Kidney (tissue), 14 donors: ENCODE results near the gene IQCK. TPM values are rescaled to one million over a fixed set of nuclear protein-coding genes. Genes with fewer than 3 reads are reported as not detected.

Experiments
- DNase-seq, 5 donors: peaks; one replicate each; pipeline ENCODE4 v3.0.0-alpha.2; 2013 to 2020
- FAIRE-seq: peaks from 2 replicates; lab custom pipeline; 2012; peaks lifted over from hg19 to GRCh38; lab: Jason Lieb, UNC
- H3K27ac ChIP-seq, 2 donors: one replicate each; pipeline ENCODE4 v1.7.0; 2013; ENCODE audit warnings: low read depth in 2 of 2, low read length in 2 of 2, inconsistent platforms in 1 of 2
- H3K27me3 ChIP-seq: one replicate; pipeline ENCODE4 v1.7.1; 2013; ENCODE audit warnings: low read length, inconsistent platforms; ENCODE audit not compliant: control insufficient read depth, insufficient read depth
- H3K36me3 ChIP-seq, 3 donors: one replicate each; pipeline versions ENCODE4 v1.7.0 to v1.7.1; 2013; ENCODE audit warnings: low read length in 3 of 3, control low read depth in 1 of 3, inconsistent platforms in 1 of 3; ENCODE audit not compliant: insufficient read depth in 3 of 3, control insufficient read depth in 2 of 3
- H3K4me1 ChIP-seq, 3 donors: one replicate each; pipeline versions ENCODE4 v1.7.0 to v1.7.1; 2013; ENCODE audit warnings: low read length in 3 of 3, inconsistent platforms in 1 of 3, low read depth in 1 of 3; ENCODE audit not compliant: control insufficient read depth in 2 of 3, insufficient read depth in 2 of 3
- H3K4me3 ChIP-seq, 3 donors: one replicate each; pipeline versions ENCODE4 v1.7.0 to v1.8.1; 2013; ENCODE audit warnings: low read length in 3 of 3, control low read depth in 1 of 3, inconsistent platforms in 1 of 3
- H3K9ac ChIP-seq, 3 donors: one replicate each; pipeline versions ENCODE4 v1.7.0 to v1.7.1; 2013; ENCODE audit warnings: low read length in 3 of 3, control low read depth in 1 of 3, inconsistent platforms in 1 of 3
- H3K9me3 ChIP-seq, 3 donors: one replicate each; pipeline versions ENCODE4 v1.7.0 to v1.7.1; 2013; ENCODE audit warnings: low read length in 3 of 3, control low read depth in 1 of 3, inconsistent platforms in 1 of 3; ENCODE audit not compliant: control insufficient read depth in 2 of 3, insufficient read depth in 1 of 3
- intact Hi-C: fragments of 100-400 bp; cut with DNase I; formaldehyde crosslinking; loops from one replicate; pipeline ENCODE4 v1.11.1; 2022
- polyA plus RNA-seq: library from polyadenylated mRNA; stranded (reverse); fragments of 350-450 nt; fragmentation: Illumina TruSeq; extraction: RNeasy Lipid Tissue Mini Kit (QIAGEN cat#74804); gene quantifications from one replicate; pipeline ENCODE4 v1.2.3, GENCODE V29; 2014; ENCODE audit warnings: low read depth, low replicate concordance; ENCODE audit not compliant: insufficient read depth
- total RNA-seq: library from RNA; stranded (reverse); fragmentation: NEBNext Ultra II Directional; extraction: Animal tissue kit (Norgen Biotek cat#: 25700); gene quantifications from one replicate; pipeline ENCODE4 v1.2.1, GENCODE V29; 2021
- TF ChIP-seq, protein P1 (sequence below): IDR thresholded peaks from 3 replicates; pipeline ENCODE4 v1.5.1; 2012; ENCODE audit warnings: mild to moderate bottlenecking, moderate library complexity, borderline replicate concordance; ENCODE audit not compliant: insufficient read depth; ENCODE audit errors: extremely low read depth
- donor health status: control.
- donor health status: control.
- donor health status: control.
- donor health status: control.
- donor health status: control.
- donor health status: DM: yes; HTN: yes; CAD: no.
- donor health status: Normal renal cell carcinoma (clear cell type).

The IQCK gene
- total and polyA plus RNA-seq, 2 donors from 2014 or later: 35.4 to 38.1 TPM

DNA sequence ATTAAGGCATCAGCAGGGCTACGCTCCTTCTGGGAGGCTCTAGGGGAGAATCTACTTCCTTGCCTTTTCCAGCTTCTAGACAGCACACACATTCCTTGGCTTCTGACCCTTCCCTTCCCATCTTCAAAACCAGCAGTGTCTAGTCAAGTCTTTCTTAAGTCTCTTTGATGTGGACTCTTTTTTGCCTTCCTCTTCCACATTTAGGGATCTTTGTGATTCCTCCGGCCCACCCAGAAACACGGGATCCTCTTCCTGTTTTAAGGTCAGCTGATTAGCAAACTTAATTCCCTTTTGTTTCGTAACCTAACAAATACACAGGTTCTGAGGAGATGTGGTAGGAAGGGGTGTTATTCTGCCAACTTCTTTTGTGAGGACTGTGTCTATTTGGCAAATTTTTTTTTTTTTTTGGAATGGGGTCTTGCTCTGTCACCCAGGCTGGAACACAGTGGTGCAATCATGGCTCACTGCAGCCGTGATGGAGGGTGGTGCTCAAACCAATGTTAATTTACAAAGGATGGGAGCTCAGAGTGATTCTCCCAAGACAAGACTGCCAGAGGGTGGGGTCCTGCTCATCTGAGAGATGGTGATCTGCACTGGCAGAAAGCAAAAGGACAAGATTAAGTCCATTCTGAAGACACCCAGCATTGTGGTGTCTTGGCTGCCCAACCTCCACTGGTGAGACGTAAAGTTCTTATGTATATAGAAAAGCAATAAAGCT lies 14.7 kb upstream of the IQCK start:
- Histone ChIP-seq H3K9ac (no peak overlapping the region), H3K27ac (peak overlapping the region in 1 of 2 donors; percentile 79), H3K4me3 (no peak overlapping the region), H3K36me3 (peaks cover 0 to 23% (median 11%) of the 10 kb centered on the region in 3 donors), H3K9me3 (no peaks in the 10 kb centered on the region), H3K27me3 (no peaks in the 10 kb centered on the region), H3K4me1 (peaks cover 0 to 8% (median 0%) of the 10 kb centered on the region in 3 donors)
- FAIRE-seq (no peak), DNase-seq (no peak)
- TF ChIP-seq, protein P1, sequence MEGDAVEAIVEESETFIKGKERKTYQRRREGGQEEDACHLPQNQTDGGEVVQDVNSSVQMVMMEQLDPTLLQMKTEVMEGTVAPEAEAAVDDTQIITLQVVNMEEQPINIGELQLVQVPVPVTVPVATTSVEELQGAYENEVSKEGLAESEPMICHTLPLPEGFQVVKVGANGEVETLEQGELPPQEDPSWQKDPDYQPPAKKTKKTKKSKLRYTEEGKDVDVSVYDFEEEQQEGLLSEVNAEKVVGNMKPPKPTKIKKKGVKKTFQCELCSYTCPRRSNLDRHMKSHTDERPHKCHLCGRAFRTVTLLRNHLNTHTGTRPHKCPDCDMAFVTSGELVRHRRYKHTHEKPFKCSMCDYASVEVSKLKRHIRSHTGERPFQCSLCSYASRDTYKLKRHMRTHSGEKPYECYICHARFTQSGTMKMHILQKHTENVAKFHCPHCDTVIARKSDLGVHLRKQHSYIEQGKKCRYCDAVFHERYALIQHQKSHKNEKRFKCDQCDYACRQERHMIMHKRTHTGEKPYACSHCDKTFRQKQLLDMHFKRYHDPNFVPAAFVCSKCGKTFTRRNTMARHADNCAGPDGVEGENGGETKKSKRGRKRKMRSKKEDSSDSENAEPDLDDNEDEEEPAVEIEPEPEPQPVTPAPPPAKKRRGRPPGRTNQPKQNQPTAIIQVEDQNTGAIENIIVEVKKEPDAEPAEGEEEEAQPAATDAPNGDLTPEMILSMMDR: no peak
- intact Hi-C loops: no loop called here

DNA sequence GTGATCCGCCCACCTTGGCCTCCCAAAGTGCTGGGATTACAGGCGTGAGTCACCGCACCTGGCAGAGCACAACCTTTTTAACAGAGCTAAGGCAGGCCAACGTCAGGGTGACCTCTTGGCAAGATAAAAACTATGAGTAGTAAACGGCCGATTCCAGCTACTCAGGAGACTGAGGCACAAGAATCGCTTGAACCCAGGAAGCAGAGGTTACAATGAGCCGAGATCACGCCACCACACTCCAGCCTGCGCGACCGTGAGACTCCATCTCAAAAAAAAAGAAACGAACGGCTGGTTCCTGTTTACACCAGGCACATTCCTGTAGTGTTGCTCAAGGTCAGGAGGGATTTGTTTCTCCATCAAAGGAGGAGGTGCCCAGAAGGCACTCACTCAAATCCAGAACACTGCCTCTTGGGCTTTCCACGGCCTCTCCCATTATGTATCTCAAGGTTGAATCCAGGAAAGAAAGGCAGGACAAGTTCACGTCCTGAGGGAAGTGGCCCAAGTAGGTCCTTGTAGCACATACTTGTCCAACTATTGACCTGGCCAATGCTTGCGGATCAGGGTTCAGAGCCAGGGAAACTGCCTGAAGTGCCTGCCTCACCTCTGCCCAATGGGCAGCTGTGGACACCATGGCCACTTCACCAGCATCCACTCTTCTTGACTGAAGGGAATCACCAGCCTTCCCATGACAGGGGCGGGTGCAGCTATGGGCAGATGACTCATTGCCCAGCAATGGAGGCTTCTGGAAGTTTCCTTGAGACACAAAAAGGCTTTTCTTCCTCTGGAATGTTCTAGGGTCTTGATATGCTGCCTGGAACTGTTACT lies 13.5 kb upstream of the IQCK start:
- H3K27ac ChIP-seq: peak overlapping the region; percentile 75 to 79
- intact Hi-C loops: no loop called here
- H3K27me3 ChIP-seq: no peaks in the 10 kb centered on the region
- no peaks in the 10 kb centered on the region for H3K9me3 ChIP-seq
- peaks cover 0 to 31% (median 7%) of the 10 kb centered on the region in 3 donors for H3K36me3 ChIP-seq
- TF ChIP-seq, protein P1: no peak
- peak in 1 of 5 donors; percentile 62 for DNase-seq
- H3K9ac ChIP-seq: no peak overlapping the region
- no peaks in the 10 kb centered on the region for H3K4me1 ChIP-seq
- no peak overlapping the region for H3K4me3 ChIP-seq
- no peak for FAIRE-seq

DNA sequence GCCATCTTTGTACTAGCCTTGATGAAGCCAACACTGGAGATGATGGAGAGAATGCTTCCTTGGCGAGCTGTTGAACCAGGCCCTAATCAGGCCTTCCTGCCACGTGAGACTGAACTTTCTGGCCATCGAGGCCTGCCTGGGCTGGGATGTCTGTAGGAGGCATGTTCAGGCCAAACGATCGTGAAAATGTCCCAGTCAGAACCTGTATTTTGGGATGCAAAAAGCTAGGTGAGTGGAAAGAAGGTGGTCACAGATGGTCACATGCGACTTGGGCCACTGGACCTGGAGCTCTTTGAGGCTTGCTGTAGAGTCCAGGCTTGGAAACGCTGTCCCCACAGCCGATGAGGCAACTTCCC lies 12.9 kb upstream of the IQCK start:
- Histone ChIP-seq H3K4me1 (no peaks in the 10 kb centered on the region), H3K27ac (peak overlapping the region; percentile 75 to 79), H3K9ac (no peak overlapping the region), H3K36me3 (peaks cover 0 to 33% (median 7%) of the 10 kb centered on the region in 3 donors), H3K27me3 (no peaks in the 10 kb centered on the region), H3K9me3 (no peaks in the 10 kb centered on the region), H3K4me3 (no peak overlapping the region)
- intact Hi-C loops: no loop called here
- FAIRE-seq (no peak), DNase-seq (peak in 1 of 5 donors; percentile 39)
- TF ChIP-seq, protein P1: no peak
